H1 (cell line): ENCODE data around the gene LCN2.
A peak's percentile ranks its signal among the peaks of the same experiment; 100 is the strongest.

Source experiments
- CEBPB ChIP-seq: IDR thresholded peaks from 2 replicates; pipeline ENCODE4 v1.6.1; 2012; ENCODE audit warnings: low read depth, low read length
- CTCF ChIP-seq, 3 experiments: IDR thresholded peaks; 1 replicate in 2 of 3; 2 replicates in 1 of 3; pipeline versions ENCODE4 v1.5.1 to v1.6.1; 2011; ENCODE audit warnings: low read length in 3 of 3, mild to moderate bottlenecking in 3 of 3, inconsistent platforms in 2 of 3, low read depth in 1 of 3, moderate library complexity in 1 of 3; ENCODE audit not compliant: insufficient read depth in 1 of 3; ENCODE audit errors: control extremely low read depth in 1 of 3
- MAX ChIP-seq: IDR thresholded peaks from 2 replicates; pipeline ENCODE4 v1.6.1; 2012; ENCODE audit warnings: inconsistent platforms
- POLR2A ChIP-seq, 2 experiments: IDR thresholded peaks; 1 replicate in 1 of 2; 2 replicates in 1 of 2; pipeline ENCODE4 v1.6.1; 2011; ENCODE audit warnings: low read depth in 2 of 2, low read length in 2 of 2, mild to moderate bottlenecking in 2 of 2; ENCODE audit errors: control extremely low read depth in 1 of 2
- RFX5 ChIP-seq: IDR thresholded peaks from 2 replicates; pipeline ENCODE4 v1.6.1; 2011; ENCODE audit warnings: low read depth, low read length, improper control_type of control experiment, borderline replicate concordance

- TF ChIP-seq CTCF (IDR thresholded peaks at IDR 0.05; ENCODE audit: control extremely low read depth in 1 of 3, insufficient read depth in 1 of 3, low read depth in 1 of 3, low read length in 3 of 3) (no peak), CEBPB (no peak), RFX5 (no peak), MAX (peak; percentile 69), POLR2A (IDR thresholded peaks at IDR 0.05; ENCODE audit: control extremely low read depth in 1 of 2, low read depth in 2 of 2, low read length in 2 of 2) (0 out of 3 replicates have a peak, but pooled peaks of 1 of the 2 experiments have one; percentile 48)
Measured at GRCh38 chr9:128127568-128127989, 21.7 kb upstream of the LCN2 start, which contains the start of gene PTGES2.
